ENCODE measurements around the gene OR2K2.
"Not testable (repeated sequence)": the region's sequence is repeated elsewhere in the genome, so short reads cannot be mapped to it uniquely, and the experiment has no call there.

The OR2K2 gene

DNA sequence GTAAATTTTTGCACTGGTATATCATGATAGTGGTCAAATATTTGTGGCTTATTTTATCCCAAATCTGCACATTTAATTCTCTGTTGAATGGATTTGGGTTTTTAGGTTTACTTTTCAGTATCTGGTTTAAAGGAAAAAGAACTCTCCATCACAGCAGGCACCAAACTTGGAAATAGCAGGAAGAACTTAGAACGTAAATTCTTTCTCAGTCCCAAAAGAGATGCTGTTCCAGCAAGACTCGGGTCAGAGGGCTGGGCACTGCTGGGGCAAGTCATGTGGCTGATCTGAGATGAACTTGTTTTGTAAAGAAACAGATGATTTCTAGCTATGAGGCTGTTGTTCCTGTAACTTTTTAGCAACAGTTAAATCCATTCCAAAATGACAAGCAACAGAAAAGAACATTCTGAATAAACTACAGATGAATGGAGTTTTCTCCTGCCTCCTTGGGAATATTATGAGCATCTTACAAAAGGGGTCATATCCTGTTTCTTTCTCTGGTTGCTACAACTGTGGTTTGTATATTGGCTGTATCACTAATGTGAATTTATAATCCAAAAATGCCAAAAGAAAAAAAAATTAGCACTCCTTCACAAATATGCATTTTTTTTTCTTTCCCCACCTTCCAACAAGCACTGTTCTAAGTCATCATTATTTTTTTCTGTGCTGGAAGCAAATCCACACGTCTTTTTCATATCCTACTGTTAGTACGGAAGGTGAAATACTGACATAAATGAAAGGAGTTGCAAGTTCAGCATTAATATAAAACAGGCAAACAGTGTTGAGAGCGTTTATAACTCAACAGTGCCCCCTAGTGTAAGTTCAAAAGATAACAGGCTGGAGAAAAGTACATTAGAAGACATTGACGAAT, 31.1 kb downstream of the OR2K2 start:
- no peak for DNase-seq (ENCODE audit: low read depth, low spot score)
- no peak overlapping the region for H3K27ac ChIP-seq

DNA sequence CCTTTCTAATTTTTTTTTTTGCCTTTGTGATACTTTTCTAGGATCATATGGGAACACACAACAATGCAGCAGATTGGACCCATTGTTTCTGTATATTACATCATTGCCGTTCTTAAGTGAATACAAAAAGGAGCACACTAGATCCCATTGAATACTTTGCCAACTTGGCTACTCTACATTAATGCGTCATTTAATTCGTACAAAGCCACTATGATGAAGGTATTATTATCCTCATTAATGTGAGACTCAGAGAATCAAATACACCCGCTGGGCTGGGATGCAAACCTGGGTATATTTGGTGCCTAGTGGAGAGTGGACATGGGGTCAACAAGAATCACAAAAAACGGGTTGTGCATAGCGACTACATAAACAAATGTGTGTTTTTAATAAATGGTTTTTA, 31.9 kb downstream of the OR2K2 start:
- H3K27ac ChIP-seq = no peak overlapping the region
- DNase-seq (ENCODE audit: low read depth, low spot score) = no peak

GRCh38 chr9:111297066-111297824, 32.8 kb downstream of the OR2K2 start:
- DNase-seq (ENCODE audit: low read depth, low spot score) = no peak
- H3K27ac ChIP-seq = no peak overlapping the region

DNA sequence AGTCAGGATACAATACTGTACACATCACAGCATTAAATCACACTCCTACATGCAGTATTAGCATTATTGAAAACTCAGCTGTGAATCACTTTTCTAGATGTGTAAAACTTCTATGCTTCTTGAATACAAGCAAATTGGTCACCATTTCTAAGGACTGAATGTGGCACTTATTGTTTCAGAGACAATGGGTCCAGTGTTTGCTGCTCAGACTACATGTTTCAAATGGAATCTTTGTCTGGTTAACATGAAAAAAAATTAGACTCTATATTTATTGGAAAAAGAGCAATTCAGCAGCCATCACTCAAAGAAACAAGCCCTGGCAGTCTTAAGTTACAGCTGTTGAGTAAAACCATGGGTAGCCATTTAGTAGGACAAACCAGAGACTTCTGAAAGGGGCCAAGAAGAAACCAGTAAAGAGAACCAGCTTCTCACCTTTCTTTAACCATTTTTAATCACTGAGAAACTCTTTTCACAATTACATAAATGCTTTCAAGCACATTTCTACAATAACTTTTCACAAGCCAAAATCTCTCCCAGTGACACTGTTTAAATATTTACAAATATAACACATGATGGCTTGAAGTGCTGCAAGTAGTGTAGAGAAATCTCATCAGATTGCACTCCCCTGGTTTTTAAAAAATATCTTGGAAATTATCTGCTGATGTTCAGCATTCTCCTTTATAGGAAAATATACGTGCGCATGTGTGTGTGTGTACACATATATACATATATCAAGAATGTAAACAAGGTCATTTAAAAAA, 35.2 kb downstream of the OR2K2 start:
- no peak for DNase-seq (ENCODE audit: low read depth, low spot score)
- H3K27ac ChIP-seq = no peak overlapping the region

GRCh38 chr9:111287127-111287526, 42.9 kb downstream of the OR2K2 start:
- DNase-seq (ENCODE audit: low read depth, low spot score) = no peak
- H3K27ac ChIP-seq = no peak overlapping the region

GRCh38 chr9:111284703-111285102, 45.3 kb downstream of the OR2K2 start:
- no peak for DNase-seq (ENCODE audit: low read depth, low spot score)
- H3K27ac ChIP-seq = no peak overlapping the region

DNA sequence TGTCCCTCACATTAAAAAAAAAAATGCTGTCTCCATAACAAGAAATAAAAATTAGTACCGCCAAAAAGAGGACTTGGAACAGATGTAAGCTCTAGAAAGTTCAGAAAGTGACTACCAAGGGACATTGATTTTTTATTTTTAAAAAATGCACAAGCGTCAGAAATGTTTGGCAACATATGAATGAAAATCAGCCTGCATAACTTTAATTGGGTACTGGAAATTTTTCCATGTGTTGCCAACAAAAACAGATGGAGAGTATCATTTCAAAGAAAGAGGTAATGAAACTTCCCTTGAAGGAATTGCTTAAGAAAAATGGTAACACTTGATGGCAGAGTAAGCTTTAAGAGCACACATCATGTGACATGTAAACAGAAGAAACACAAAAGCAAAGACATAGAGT, 47.2 kb downstream of the OR2K2 start:
- H3K27ac ChIP-seq = no peak overlapping the region
- DNase-seq (ENCODE audit: low read depth, low spot score) = no peak

DNA sequence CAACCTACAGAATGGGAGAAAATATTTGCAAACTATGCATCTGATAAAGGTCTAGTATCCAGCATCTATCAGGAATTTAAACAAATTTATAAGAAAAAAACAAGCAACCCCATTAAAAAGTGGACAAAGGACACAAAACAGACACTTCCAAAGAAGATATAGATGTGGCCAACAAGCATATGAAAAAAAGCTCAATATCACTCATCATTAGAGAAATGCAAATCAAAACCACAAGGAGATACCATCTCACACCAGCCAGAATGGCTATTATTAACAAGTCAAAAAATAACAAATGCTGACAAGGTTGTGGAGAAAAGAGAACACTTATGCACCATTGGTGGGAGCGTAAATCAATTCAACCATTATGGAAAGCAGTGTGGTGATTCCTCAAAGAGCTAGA, 49.2 kb downstream of the OR2K2 start:
- not testable (repeated sequence) for H3K27ac ChIP-seq

More for the DNA sequence above, 49.2 kb downstream of the OR2K2 start:
- not testable (repeated sequence) for DNase-seq (ENCODE audit: low read depth, low spot score)
